GM10266 (cell line): ENCODE measurements around the gene MYPN.

Experiments
- DNase-seq: peaks from one replicate; pipeline ENCODE4 v3.0.0; 2012; ENCODE audit errors: extremely low spot score
- CTCF ChIP-seq: IDR thresholded peaks from 2 replicates; pipeline ENCODE4 v1.5.1; 2012; ENCODE audit warnings: mild to moderate bottlenecking, low read depth; ENCODE audit not compliant: control insufficient read depth, insufficient read depth; ENCODE audit errors: missing control alignments

MYPN gene

GRCh38 chr10:68224810-68225209 is 115.5 kb downstream of the MYPN start:
- no peak for DNase-seq
- TF ChIP-seq CTCF: no peak

GRCh38 chr10:68230268-68230667 is 121.0 kb downstream of the MYPN start:
- no peak for TF ChIP-seq CTCF
- no peak for DNase-seq

- peak; percentile 48 for TF ChIP-seq CTCF
- DNase-seq: peak; percentile 86
Measured at GRCh38 chr10:68231106-68231816, 122.0 kb downstream of the MYPN start.

- DNase-seq: no peak
- TF ChIP-seq CTCF: no peak
Measured at GRCh38 chr10:68231817-68232251, 122.5 kb downstream of the MYPN start, which contains the start of gene ATOH7. Gene ATOH7 (minus strand): TSS chr10:68232113. CDS start chr10:68231677, 436 bp downstream.

- no peak for TF ChIP-seq CTCF
- no peak for DNase-seq
Measured at GRCh38 chr10:68233046-68233445, 123.8 kb downstream of the MYPN start.

- no peak for TF ChIP-seq CTCF
- DNase-seq: no peak
Measured at GRCh38 chr10:68235111-68235510, 125.8 kb downstream of the MYPN start.

- DNase-seq: no peak
- no peak for TF ChIP-seq CTCF
Measured at GRCh38 chr10:68235581-68235980, 126.3 kb downstream of the MYPN start.
